Measurements from ENCODE around the gene DGKQ. TPM values are rescaled to one million over a fixed set of nuclear protein-coding genes. Genes with fewer than 3 reads are reported as not detected.

DGKQ gene
- total RNA-seq, 1 donor from 2014 or later, result 5.1 TPM

DNA sequence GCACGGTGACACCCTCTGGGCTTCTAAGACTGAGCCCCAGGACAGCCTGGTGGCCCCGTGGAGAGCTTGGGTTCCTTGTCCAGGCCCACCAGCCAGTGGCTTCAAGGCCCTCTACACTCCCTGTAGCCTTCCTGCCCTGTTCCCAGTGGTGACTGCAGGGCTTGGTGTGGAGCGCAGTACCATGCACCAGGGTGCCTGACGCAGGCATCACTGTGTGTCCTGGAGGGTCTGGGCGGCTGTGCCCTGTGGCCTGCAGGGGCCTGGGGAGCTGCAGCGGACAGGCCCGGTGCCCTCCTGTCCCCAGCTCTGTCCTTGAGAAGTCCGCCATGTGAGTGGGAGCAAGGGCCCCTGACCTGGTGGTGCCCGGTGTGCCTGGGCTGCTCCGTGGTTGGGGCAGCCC lies 42.4 kb upstream of the DGKQ start:
- Histone ChIP-seq H3K79me2 (ENCODE audit: low read depth) (peaks cover 22% of the 10 kb centered on the region), H3F3A (ENCODE audit: low read depth) (peaks cover 36% of the 10 kb centered on the region), H4K20me1 (ENCODE audit: low read depth) (peaks cover 80% of the 10 kb centered on the region), H3K27me3 (peaks cover 17% of the 10 kb centered on the region), H3K36me3 (no peaks in the 10 kb centered on the region), H3K9me3 (ENCODE audit: low read depth) (no peaks in the 10 kb centered on the region), H3K4me2 (no peak overlapping the region), H3K27ac (no peak overlapping the region), H2AFZ (replicated peaks) (no peak overlapping the region), H3K4me3 (no peak overlapping the region), H3K4me1 (peaks cover 50% of the 10 kb centered on the region), H3K9ac (no peak overlapping the region)
- H3K27ac Mint-ChIP-seq, result no peak overlapping the region
- DNase-seq (ENCODE audit: low spot score), result no peak
- no peak for TF ChIP-seq EZH2phosphoT487 (IDR thresholded peaks at IDR 0.05)
- TF ChIP-seq CTCF (IDR thresholded peaks at IDR 0.05), result no peak
- TF ChIP-seq EZH2 (IDR thresholded peaks at IDR 0.05), result no peak
- H3K36me3 Mint-ChIP-seq, result no peaks in the 10 kb centered on the region
- peaks cover 12% of the 10 kb centered on the region for H3K27me3 Mint-ChIP-seq (ENCODE audit: insufficient read depth, low read depth)
- H3K4me1 Mint-ChIP-seq, result peaks cover 18% of the 10 kb centered on the region
- H3K4me3 Mint-ChIP-seq, result no peak overlapping the region
- H3K9me3 Mint-ChIP-seq, result no peaks in the 10 kb centered on the region

- Mint-ChIP-seq H3K27me3 (ENCODE audit: insufficient read depth, low read depth) (peaks cover 16% of the 10 kb centered on the region), H3K9me3 (no peaks in the 10 kb centered on the region), H3K4me3 (no peak overlapping the region), H3K36me3 (no peaks in the 10 kb centered on the region), H3K4me1 (peaks cover 22% of the 10 kb centered on the region), H3K27ac (no peak overlapping the region)
- Histone ChIP-seq H3K4me1 (peaks cover 52% of the 10 kb centered on the region), H3K9me3 (ENCODE audit: low read depth) (no peaks in the 10 kb centered on the region), H3K79me2 (ENCODE audit: low read depth) (peaks cover 22% of the 10 kb centered on the region), H3K36me3 (no peaks in the 10 kb centered on the region), H2AFZ (replicated peaks) (no peak overlapping the region), H3K27me3 (peaks cover 23% of the 10 kb centered on the region), H3K9ac (peak overlapping the region; percentile 30), H3K27ac (peak overlapping the region; percentile 77), H3K4me3 (no peak overlapping the region), H4K20me1 (ENCODE audit: low read depth) (peaks cover 84% of the 10 kb centered on the region), H3F3A (ENCODE audit: low read depth) (peaks cover 41% of the 10 kb centered on the region), H3K4me2 (peak overlapping the region; percentile 68)
- peak; percentile 56 for DNase-seq (ENCODE audit: low spot score)
- TF ChIP-seq CTCF (IDR thresholded peaks at IDR 0.05), result peak; percentile 28
- no peak for TF ChIP-seq EZH2phosphoT487 (IDR thresholded peaks at IDR 0.05)
These were observed 41.8 kb upstream of the DGKQ start for GRCh38 chr4:1015179-1015578.

- Histone ChIP-seq H3K9me3 (ENCODE audit: low read depth) (no peaks in the 10 kb centered on the region), H3K79me2 (ENCODE audit: low read depth) (peaks cover 22% of the 10 kb centered on the region), H3K27me3 (peaks cover 28% of the 10 kb centered on the region), H3K36me3 (no peaks in the 10 kb centered on the region), H3K27ac (peak overlapping the region; percentile 77), H3K4me2 (peak overlapping the region; percentile 68), H3K4me1 (peaks cover 45% of the 10 kb centered on the region), H3F3A (ENCODE audit: low read depth) (peaks cover 46% of the 10 kb centered on the region), H2AFZ (replicated peaks) (no peak overlapping the region), H3K4me3 (no peak overlapping the region), H3K9ac (peak overlapping the region; percentile 30), H4K20me1 (ENCODE audit: low read depth) (peaks cover 79% of the 10 kb centered on the region)
- Mint-ChIP-seq H3K27ac (no peak overlapping the region), H3K27me3 (ENCODE audit: insufficient read depth, low read depth) (peaks cover 16% of the 10 kb centered on the region), H3K4me1 (peaks cover 18% of the 10 kb centered on the region), H3K36me3 (no peaks in the 10 kb centered on the region), H3K4me3 (peak overlapping the region; percentile 69), H3K9me3 (no peaks in the 10 kb centered on the region)
- no peak for TF ChIP-seq EZH2 (IDR thresholded peaks at IDR 0.05)
- TF ChIP-seq EZH2phosphoT487 (IDR thresholded peaks at IDR 0.05), result no peak
- TF ChIP-seq CTCF (IDR thresholded peaks at IDR 0.05), result no peak
- DNase-seq (ENCODE audit: low spot score), result peak; percentile 84
These were observed 41.2 kb upstream of the DGKQ start for GRCh38 chr4:1014291-1015167.
